HepG2 (cell line): ENCODE data around the gene LRRC63. TPM values are rescaled to one million over a fixed set of nuclear protein-coding genes. Genes with fewer than 3 reads are reported as not detected.

Source experiments
- ATAC-seq: fragments of 200-7000 bp; cut with Tn5 transposase; 3 replicates; pipeline ENCODE4 v1.9.1; 2020; ENCODE audit warnings: mild to moderate bottlenecking, moderate library complexity
- BruUV-seq: library from RNA; stranded (reverse); fragments of 400-500 nt; replicated peaks from 2 replicates; lab custom pipeline; 2021; lab: Mats Ljungman, UMichigan
- CTCF ChIA-PET: fragments of 300-600 bp; formaldehyde crosslinking; extraction: SDS; loops from one replicate; lab custom pipeline; 2021; ENCODE audit warnings: low total read pairs, inconsistent platforms, low intra/inter-chr PET ratio; lab: Yijun Ruan, JAX
- POLR2A ChIA-PET: fragments of 350-600 bp; sonication (Branson Sonifier 250); formaldehyde crosslinking; loops from one replicate; lab custom pipeline; 2020; ENCODE audit warnings: antibody characterized with exemption, inconsistent platforms; lab: Yijun Ruan, JAX
- DNase-seq: peaks from one replicate; pipeline ENCODE4 v3.0.0-alpha.2; 2015; ENCODE audit warnings: low spot score
- FAIRE-seq: peaks from 3 replicates; lab custom pipeline; 2011; peaks lifted over from hg19 to GRCh38; lab: Jason Lieb, UNC
- H2AFZ ChIP-seq: one replicate; pipeline ENCODE4 v1.6.1; 2011; ENCODE audit warnings: low read length, inconsistent platforms
- H3K27ac ChIP-seq: fragments of 300-600 bp; 3 replicates; pipeline ENCODE4 v1.8.0; 2011; ENCODE audit warnings: mixed run types, mild to moderate bottlenecking, mixed read lengths, low read length, inconsistent platforms; ENCODE audit not compliant: insufficient read depth; ENCODE audit errors: extremely low read length
- H3K27me3 ChIP-seq, 2 experiments: fragments of 200-600 bp in 1 of 2; 2 replicates in 1 of 2; 3 replicates in 1 of 2; pipeline versions ENCODE4 v1.6.0 to v1.8.0; 2011; ENCODE audit warnings: low read length in 2 of 2, mild to moderate bottlenecking in 2 of 2, moderate library complexity in 2 of 2, inconsistent platforms in 1 of 2; ENCODE audit not compliant: insufficient read depth in 2 of 2, control insufficient read depth in 1 of 2
- H3K36me3 ChIP-seq, 2 experiments: fragments of 200-600 bp in 1 of 2; replicated peaks in 1 of 2; 2 replicates in 1 of 2; 3 replicates in 1 of 2; pipeline versions ENCODE4 v1.5.1 to v1.8.0; 2011; ENCODE audit warnings: low read length in 2 of 2, inconsistent platforms in 1 of 2; ENCODE audit not compliant: insufficient read depth in 2 of 2, control insufficient read depth in 1 of 2
- H3K4me1 ChIP-seq: 2 replicates; pipeline ENCODE4 v1.5.1; 2012; ENCODE audit warnings: low read length, inconsistent platforms; ENCODE audit not compliant: insufficient read depth
- H3K4me2 ChIP-seq: 2 replicates; pipeline ENCODE4 v1.6.0; 2011; ENCODE audit warnings: low read depth, low read length, inconsistent platforms
- H3K4me3 ChIP-seq, 3 experiments: fragments of 200-600 bp in 1 of 3; sonication (generic), shearing (Covaris generic) in 1 of 3; replicated peaks in 1 of 3; 2 replicates each; pipeline ENCODE4 v1.5.1; 2011 to 2016; ENCODE audit warnings: low read length in 3 of 3, inconsistent platforms in 2 of 3, low read depth in 2 of 3, mild to moderate bottlenecking in 2 of 3, control low read depth in 1 of 3, mixed read lengths in 1 of 3; ENCODE audit not compliant: insufficient read depth in 1 of 3
- H3K79me2 ChIP-seq: one replicate; pipeline ENCODE4 v1.6.1; 2011; ENCODE audit warnings: low read length, inconsistent platforms; ENCODE audit not compliant: insufficient read depth
- H3K9ac ChIP-seq: 2 replicates; pipeline ENCODE4 v1.6.0; 2011; ENCODE audit warnings: mild to moderate bottlenecking, low read depth, low read length, inconsistent platforms; ENCODE audit not compliant: insufficient read depth
- H3K9me3 ChIP-seq: 2 replicates; pipeline ENCODE4 v1.5.1; 2012; ENCODE audit warnings: mild to moderate bottlenecking, low read length
- H4K20me1 ChIP-seq: 2 replicates; pipeline ENCODE4 v1.6.0; 2011; ENCODE audit warnings: inconsistent platforms, mild to moderate bottlenecking, low read length, moderate library complexity; ENCODE audit not compliant: insufficient read depth
- CENPX ChIP-seq: sonication (generic); formaldehyde crosslinking; IDR thresholded peaks from 2 replicates; pipeline ENCODE4 v1.9.0; 2021; ENCODE audit warnings: mild to moderate bottlenecking, missing genetic modification reagents, moderate library complexity
- ETV5 ChIP-seq: IDR thresholded peaks from 2 replicates; pipeline ENCODE4 v1.6.1; 2018; ENCODE audit warnings: missing biosample characterization, missing genetic modification reagents, inconsistent platforms, borderline replicate concordance
- HES4 ChIP-seq: sonication (generic); formaldehyde crosslinking; IDR thresholded peaks from 2 replicates; pipeline ENCODE4 v1.9.0; 2021; ENCODE audit warnings: mild to moderate bottlenecking, missing genetic modification reagents, borderline replicate concordance
- JUND ChIP-seq: sonication (generic); formaldehyde crosslinking; IDR thresholded peaks from 2 replicates; pipeline ENCODE4 v1.8.0; 2022; ENCODE audit warnings: mild to moderate bottlenecking, missing genetic modification reagents
- MAFF ChIP-seq: IDR thresholded peaks from 2 replicates; pipeline ENCODE4 v1.6.1; 2011; ENCODE audit warnings: low read depth, low read length, improper control_type of control experiment
- NCOA2 ChIP-seq: sonication (generic); formaldehyde crosslinking; IDR thresholded peaks from 2 replicates; pipeline ENCODE4 v1.8.0; 2022; ENCODE audit warnings: inconsistent platforms
- NFE2L2 ChIP-seq: fragments of 150-350 bp; IDR thresholded peaks from 2 replicates; pipeline ENCODE4 v1.6.1; 2014; ENCODE audit warnings: low read length
- NFYC ChIP-seq: IDR thresholded peaks from 2 replicates; pipeline ENCODE4 v1.6.1; 2016; ENCODE audit warnings: missing genetic modification reagents, missing compliant biosample characterization
- RBM39 ChIP-seq: fragments of 200-400 bp; formaldehyde crosslinking; IDR thresholded peaks from one replicate; pipeline ENCODE4 v1.6.1; 2018; ENCODE audit warnings: antibody characterized with exemption, mild to moderate bottlenecking, low read depth, low read length; ENCODE audit not compliant: poor library complexity, severe bottlenecking
- SNAI1 ChIP-seq: sonication (generic); formaldehyde crosslinking; IDR thresholded peaks from 2 replicates; pipeline ENCODE4 v1.5.0; 2020; ENCODE audit warnings: mild to moderate bottlenecking, missing genetic modification reagents, borderline replicate concordance
- ZFP37 ChIP-seq: sonication (generic); formaldehyde crosslinking; IDR thresholded peaks from 2 replicates; pipeline ENCODE4 v1.4.0; 2020; ENCODE audit warnings: missing genetic modification reagents, borderline replicate concordance
- ZNF354B ChIP-seq: sonication (generic); formaldehyde crosslinking; IDR thresholded peaks from 2 replicates; pipeline ENCODE4 v1.8.0; 2022; ENCODE audit warnings: mild to moderate bottlenecking, missing genetic modification reagents
- ZNF703 ChIP-seq: sonication (generic); formaldehyde crosslinking; IDR thresholded peaks from 2 replicates; pipeline ENCODE4 v1.5.1; 2020; ENCODE audit warnings: missing genetic modification reagents, mild to moderate bottlenecking, moderate library complexity, borderline replicate concordance
- whole genome bisulfite sequencing: methylation state at CpG from one replicate; pipeline ENCODE4 v1.1.6; 2017; ENCODE audit warnings: low lambda C conversion rate; 5-methylcytosine and 5-hydroxymethylcytosine counted together
- in situ Hi-C: cut with HindIII; loops from 2 replicates; pipeline ENCODE4 v1.10.0; 2017; ENCODE audit warnings: low pct_unique_long_range_greater_than_20kb; ENCODE audit not compliant: extremely low pct_ligation_motif_present
- intact Hi-C: fragments of 100-400 bp; cut with micrococcal nuclease; formaldehyde crosslinking; loops from one replicate; pipeline ENCODE4 v1.10.0; 2022; ENCODE audit not compliant: unreplicated experiment
- polyA plus RNA-seq, 8 experiments: library from polyadenylated mRNA; depleted of rRNA in 3 of 8; stranded (reverse) in 7 of 8; unstranded in 1 of 8; fragments of >200 nt; fragmentation: Illumina TruSeq in 4 of 8; extraction: Trizol in 4 of 8; gene quantifications; 2 replicates each; pipeline versions ENCODE4 v1.2.1 to v1.2.3, GENCODE V29; 2011 to 2016; ENCODE audit warnings: low read depth in 4 of 8, missing spikeins in 1 of 8, mixed read lengths in 1 of 8; ENCODE audit not compliant: insufficient read depth in 1 of 8
- total RNA-seq, 5 experiments: library from RNA; depleted of rRNA; stranded (reverse); fragments of >200 nt; fragmentation: Illumina TruSeq; extraction: Trizol; gene quantifications; 2 replicates each; pipeline ENCODE4 v1.2.3, GENCODE V29; 2016; ENCODE audit warnings: low read depth in 1 of 5
- TF ChIP-seq, protein P1 (sequence below): sonication (generic); formaldehyde crosslinking; conservative IDR thresholded peaks from 2 replicates; pipeline ENCODE4 v1.5.0; 2020; ENCODE audit warnings: missing genetic modification reagents
- TF ChIP-seq, protein P2 (sequence below): sonication (generic); formaldehyde crosslinking; IDR thresholded peaks from 2 replicates; pipeline ENCODE4 v1.4.0; 2020; ENCODE audit warnings: missing genetic modification reagents, mild to moderate bottlenecking, borderline replicate concordance

Gene LRRC63
- total and polyA plus RNA-seq, 2 of the 13 experiments (the other 11 are each of a cell fraction or from before 2014, with no cell fraction given): not detected

DNA sequence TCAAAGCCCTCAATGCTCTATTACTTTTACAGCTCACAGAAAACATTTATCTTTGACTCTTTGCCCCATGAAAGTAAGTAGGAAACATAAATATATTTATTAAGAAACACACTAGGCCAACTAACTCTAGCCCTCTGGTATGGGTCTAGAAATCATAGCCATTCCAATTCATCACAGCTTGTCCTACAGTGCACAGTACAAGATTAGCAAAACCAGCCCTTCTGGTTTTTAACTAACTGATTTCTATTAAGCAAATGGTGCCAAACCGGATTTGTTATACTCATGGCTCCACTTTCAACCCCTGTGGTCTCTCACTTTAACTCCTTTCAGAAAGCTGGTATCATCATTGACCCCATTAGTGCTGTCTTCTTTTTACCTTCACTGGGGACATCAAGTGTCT lies 5.6 kb upstream of the LRRC63 start:
- Histone ChIP-seq H3K36me3 (no peaks in the 10 kb centered on the region), H2AFZ (no peak overlapping the region), H3K27me3 (peaks cover under 1 to 18% of the 10 kb centered on the region in 2 experiments; a peak in 4 of 5 replicates), H3K9me3 (no peaks in the 10 kb centered on the region), H3K27ac (no peak overlapping the region), H4K20me1 (no peaks in the 10 kb centered on the region), H3K9ac (no peak overlapping the region), H3K4me3 (no peak overlapping the region), H3K79me2 (no peaks in the 10 kb centered on the region), H3K4me1 (peaks cover 3% of the 10 kb centered on the region), H3K4me2 (no peak overlapping the region)
- CTCF ChIA-PET: no interaction called here
- DNase-seq (no peak), ATAC-seq (no peak), FAIRE-seq (no peak)
- intact Hi-C loops: no loop called here
- POLR2A ChIA-PET: no interaction called here
- in situ Hi-C loops: no loop called here
- WGBS: 0% methylated on average over 1 of the region's 1 CpG
- BruUV-seq: no TSS peak
- TF ChIP-seq HES4 (CRISPR knock-in tag) (no peak), ZNF703 (no peak), JUND (CRISPR knock-in tag) (no peak), NFE2L2 (no peak), NFYC (CRISPR knock-in tag) (no peak), ETV5 (no peak), RBM39 (no peak), NCOA2 (CRISPR knock-in tag) (no peak), ZNF354B (CRISPR knock-in tag) (no peak), ZFP37 (CRISPR knock-in tag) (no peak), CENPX (CRISPR knock-in tag) (no peak), SNAI1 (CRISPR knock-in tag) (no peak), MAFF (no peak)
- TF ChIP-seq, protein P1, sequence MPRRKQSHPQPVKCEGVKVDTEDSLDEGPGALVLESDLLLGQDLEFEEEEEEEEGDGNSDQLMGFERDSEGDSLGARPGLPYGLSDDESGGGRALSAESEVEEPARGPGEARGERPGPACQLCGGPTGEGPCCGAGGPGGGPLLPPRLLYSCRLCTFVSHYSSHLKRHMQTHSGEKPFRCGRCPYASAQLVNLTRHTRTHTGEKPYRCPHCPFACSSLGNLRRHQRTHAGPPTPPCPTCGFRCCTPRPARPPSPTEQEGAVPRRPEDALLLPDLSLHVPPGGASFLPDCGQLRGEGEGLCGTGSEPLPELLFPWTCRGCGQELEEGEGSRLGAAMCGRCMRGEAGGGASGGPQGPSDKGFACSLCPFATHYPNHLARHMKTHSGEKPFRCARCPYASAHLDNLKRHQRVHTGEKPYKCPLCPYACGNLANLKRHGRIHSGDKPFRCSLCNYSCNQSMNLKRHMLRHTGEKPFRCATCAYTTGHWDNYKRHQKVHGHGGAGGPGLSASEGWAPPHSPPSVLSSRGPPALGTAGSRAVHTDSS (CRISPR knock-in tag): no peak
- TF ChIP-seq, protein P2, sequence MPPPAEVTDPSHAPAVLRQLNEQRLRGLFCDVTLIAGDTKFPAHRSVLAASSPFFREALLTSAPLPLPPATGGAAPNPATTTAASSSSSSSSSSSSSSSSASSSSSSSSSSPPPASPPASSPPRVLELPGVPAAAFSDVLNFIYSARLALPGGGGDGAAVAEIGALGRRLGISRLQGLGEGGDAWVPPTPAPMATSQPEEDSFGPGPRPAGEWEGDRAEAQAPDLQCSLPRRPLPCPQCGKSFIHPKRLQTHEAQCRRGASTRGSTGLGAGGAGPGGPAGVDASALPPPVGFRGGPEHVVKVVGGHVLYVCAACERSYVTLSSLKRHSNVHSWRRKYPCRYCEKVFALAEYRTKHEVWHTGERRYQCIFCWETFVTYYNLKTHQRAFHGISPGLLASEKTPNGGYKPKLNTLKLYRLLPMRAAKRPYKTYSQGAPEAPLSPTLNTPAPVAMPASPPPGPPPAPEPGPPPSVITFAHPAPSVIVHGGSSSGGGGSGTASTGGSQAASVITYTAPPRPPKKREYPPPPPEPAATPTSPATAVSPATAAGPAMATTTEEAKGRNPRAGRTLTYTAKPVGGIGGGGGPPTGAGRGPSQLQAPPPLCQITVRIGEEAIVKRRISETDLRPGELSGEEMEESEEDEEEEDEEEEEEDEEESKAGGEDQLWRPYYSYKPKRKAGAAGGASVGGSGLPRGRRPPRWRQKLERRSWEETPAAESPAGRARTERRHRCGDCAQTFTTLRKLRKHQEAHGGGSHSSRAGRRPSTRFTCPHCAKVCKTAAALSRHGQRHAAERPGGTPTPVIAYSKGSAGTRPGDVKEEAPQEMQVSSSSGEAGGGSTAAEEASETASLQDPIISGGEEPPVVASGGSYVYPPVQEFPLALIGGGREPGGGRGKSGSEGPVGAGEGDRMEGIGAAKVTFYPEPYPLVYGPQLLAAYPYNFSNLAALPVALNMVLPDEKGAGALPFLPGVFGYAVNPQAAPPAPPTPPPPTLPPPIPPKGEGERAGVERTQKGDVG: no peak
